GM21786 (cell line): ENCODE data around the gene DECR2.
"Not testable (repeated sequence)": the region's sequence is repeated elsewhere in the genome, so short reads cannot be mapped to it uniquely, and the experiment has no call there.

ENCODE experiments used
- ATAC-seq: cut with Tn5 transposase; IDR thresholded peaks from one replicate; pipeline ENCODE4 v1.9.1; 2021; ENCODE audit not compliant: unreplicated experiment

The DECR2 gene

DNA sequence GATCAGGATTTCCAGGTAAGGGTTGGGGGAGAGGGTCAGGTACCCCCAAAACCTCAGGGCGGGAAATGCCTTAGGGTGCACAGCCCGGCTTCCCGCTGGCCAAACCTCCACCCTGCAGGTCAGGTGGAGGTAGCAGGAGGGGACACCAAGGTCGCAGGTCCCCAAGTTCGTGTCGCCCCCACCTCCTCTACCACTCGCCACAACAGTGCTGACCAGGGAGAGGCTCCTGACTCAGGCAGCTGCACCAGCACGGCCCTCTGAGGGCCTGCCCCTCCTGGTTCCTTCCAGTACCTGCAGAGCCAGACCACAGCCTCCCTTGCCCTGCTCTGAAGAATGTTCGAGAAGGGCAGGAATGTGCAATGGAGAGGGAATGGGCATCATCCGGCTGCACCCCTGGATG lies 35.2 kb upstream of the DECR2 start:
- ATAC-seq, result no peak

DNA sequence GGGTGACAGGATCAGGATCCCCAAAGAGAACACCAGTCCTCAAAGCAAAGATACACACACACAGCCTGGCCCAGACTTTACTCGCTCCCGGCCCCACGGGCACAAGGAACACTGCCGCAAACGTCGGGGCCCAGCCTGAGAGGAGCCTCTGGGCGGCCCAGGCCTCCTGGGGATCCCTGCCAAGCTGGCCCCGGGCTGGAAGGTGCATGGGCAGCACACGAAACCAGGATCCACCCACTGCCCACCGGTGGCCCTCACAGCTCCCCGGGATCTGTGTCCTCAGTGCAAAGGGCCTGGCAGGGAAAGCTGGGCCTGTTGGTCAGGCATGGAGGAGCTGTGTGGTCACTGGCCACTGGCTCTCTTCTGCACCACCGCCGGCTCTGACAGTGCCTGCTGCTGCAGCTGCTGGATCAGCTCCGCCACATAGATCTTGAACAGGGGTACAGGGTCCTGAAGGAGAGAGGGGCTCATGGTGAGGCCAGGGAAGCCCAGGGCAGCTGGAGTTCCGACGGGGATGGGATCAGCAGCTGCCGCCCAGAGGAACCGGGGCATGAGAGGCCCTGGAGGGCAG lies 34.3 kb upstream of the DECR2 start:
- no peak for ATAC-seq

- no peak for ATAC-seq
Measured at GRCh38 chr16:368388-369158, 33.1 kb upstream of the DECR2 start.

DNA sequence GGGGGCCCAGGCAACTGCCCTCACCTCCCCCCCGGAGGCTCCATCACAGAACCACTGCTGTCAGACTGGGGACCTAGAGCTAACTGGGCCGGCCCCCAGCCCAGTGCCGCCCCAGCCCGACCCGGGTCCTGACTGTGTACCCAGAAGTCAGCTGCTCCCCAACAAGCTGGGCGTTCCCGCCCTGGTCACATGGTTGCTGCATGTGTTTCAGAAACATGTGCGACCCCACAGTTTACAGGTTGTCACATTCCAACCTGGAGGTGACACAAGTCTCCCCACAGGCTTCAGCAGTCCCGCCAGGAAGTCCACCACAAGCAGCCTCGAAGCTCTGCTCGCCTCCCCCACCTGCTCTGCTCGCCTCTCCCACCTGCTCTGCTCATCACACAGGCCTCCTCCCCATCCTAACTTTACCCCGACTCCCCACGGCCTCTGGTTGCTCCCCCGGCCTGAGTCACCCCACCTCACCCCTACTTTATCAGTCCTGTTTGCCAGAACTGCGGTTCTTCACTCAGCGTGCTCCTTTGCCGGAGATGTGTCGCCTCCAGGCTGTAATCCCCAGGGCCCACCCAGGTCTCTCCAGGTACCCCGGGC lies 32.3 kb upstream of the DECR2 start:
- no peak for ATAC-seq

- ATAC-seq, result no peak
Measured at GRCh38 chr16:369866-370436, 31.7 kb upstream of the DECR2 start.

DNA sequence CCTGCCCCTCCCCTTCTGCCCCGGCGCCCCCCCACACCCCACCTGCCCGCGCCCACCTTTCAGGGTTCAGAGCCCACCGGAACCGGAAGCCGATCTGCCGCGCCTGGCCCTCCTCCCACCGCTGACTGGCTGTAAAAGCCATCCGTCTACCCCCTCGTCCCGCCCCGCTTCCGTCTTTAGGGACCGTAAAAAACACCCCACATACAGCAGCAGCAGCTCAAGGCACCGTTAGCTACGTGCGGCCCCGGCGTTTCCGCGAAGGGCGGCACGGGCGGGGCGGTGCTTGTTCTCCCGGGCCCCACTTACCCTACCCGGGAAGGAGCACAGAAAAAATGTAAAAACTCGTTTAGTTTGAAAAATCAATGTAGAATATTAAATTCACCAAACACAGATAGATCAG lies 31.2 kb upstream of the DECR2 start, which contains the start of gene MRPL28:
Gene MRPL28, minus strand, starts transcription at position 96 of the 400 bp plus-strand sequence. CDS start 320 bp downstream, outside the sequence.
- peak; percentile 85 for ATAC-seq

- no peak for ATAC-seq
Measured at GRCh38 chr16:370979-371514, 30.6 kb upstream of the DECR2 start.

GRCh38 chr16:371515-372301 lies 30.0 kb upstream of the DECR2 start:
- ATAC-seq, result no peak

GRCh38 chr16:372302-372983 lies 29.2 kb upstream of the DECR2 start:
- ATAC-seq, result no peak

DNA sequence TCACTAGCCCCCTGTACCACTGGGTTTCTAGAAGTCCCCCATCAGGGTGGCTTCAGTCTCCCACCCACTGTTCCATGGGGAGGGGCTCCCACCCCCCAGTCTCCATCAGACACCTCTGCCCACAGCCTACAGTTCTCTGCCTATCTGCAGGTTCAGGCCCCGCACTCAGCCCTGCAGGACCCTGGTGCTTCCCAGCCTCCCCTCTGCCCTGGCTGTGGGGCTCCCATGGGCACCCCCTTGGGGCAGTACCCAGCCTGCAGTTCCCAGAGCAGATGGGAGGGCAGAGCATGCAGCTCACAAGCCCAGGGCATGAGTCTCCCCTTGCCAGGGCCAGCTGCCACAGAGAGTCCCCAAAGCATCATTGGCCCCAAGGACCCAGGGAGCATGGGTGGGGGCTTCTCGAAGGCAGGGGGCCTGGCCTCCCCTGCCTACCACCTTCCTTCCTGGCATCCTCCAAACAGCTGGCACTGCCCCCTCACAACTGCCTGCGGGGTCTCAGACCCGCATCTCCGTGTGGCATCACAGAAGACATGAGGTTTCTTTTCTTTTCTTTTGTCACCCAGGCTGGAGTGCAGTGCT lies 28.6 kb upstream of the DECR2 start:
- ATAC-seq, result no peak

DNA sequence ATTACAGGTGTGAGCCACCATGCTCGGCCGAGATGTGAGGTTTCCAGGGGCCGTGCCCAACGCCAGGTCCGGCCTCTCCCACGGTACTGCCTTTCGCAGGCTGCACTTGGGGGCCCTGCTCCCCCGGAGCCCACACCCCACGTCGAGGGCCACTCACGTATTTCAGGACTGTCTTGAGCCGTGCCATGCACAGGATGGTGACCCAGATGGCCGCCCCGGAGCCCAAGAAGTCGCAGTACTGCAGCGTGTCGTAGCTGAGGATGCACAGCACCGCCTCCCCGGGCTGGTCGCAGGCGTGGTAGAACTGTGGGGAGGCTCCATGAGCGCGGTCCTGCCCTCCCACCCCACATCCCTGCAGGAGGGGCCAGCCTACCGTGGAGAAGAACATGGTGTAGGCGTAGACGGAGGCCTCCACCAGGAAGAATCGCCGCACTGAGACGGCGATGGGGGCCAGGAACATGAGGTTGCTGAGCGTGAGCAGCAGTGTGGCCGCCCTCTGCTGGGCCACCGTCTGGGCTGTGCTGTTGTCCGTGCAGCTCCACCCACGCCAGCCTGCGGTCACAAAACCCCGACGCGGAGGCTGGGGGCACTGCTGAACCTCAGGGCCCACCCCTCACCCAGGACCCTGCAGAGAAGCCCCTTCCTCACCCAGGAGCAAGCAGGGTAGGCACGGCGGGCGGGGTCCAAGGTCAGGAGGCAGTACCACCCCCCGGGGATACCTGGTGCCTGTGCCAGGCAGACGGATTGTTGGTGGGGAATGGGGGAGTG lies 27.7 kb upstream of the DECR2 start:
- ATAC-seq, result no peak

GRCh38 chr16:374616-374926 lies 27.1 kb upstream of the DECR2 start:
- ATAC-seq, result no peak

GRCh38 chr16:375212-375611 lies 26.5 kb upstream of the DECR2 start:
- ATAC-seq, result no peak

GRCh38 chr16:375927-376816 lies 25.5 kb upstream of the DECR2 start:
- no peak for ATAC-seq

DNA sequence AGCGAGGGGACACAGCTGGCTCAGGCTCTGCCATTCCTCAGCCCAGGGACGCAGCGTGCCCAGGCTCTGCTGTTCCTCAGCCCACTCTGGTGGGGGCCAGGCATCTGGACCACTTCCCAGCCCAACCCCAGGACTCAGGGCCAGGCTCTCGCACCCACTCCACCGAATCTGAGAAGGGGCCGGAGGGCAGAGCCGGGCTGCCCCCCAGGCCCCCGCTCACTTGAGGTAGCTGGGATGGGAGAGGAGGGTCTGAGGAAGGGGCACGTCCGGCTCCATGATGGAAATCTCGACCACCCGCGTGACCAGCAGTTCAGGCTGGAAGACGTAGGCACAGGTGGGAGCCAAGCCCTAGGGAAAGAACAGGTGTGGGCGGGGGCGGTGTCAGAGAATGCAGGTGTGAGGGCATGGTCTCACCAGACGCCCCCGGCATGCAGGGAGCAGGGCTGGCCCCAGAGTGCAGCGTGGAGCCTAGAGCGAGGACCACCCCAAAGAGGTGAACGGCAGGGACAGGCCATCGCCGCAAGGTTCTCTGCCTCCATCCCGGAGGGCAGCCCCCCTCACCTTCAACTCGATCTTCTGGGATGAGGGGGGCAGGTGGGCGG lies 24.8 kb upstream of the DECR2 start:
- ATAC-seq, result no peak

DNA sequence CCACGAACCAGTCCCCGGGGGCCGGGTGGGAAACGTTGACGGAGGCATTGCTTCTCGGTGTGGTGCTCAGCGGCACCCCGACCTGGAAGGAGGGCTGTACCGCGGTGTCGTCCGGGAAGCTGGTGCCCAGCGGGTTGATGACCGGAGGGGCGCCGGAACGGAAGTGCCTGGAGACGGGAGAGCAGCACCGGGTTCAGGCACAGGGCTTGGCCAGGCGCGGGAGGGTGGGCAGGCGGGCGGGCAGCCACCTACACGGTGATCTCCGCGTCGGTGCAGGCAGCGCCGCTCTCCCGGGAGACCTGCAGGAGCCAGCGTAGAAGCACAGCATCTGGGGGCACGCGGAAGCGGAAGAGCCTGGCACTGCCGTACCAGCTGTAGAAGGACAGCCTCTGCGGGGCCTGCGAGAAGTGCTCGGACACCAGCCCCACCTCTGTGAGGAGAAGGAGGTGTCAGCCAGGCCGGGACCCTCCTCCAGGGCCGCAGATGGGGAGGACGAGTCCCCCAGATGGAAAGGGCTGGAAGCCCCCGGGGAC lies 24.2 kb upstream of the DECR2 start:
- no peak for ATAC-seq

DNA sequence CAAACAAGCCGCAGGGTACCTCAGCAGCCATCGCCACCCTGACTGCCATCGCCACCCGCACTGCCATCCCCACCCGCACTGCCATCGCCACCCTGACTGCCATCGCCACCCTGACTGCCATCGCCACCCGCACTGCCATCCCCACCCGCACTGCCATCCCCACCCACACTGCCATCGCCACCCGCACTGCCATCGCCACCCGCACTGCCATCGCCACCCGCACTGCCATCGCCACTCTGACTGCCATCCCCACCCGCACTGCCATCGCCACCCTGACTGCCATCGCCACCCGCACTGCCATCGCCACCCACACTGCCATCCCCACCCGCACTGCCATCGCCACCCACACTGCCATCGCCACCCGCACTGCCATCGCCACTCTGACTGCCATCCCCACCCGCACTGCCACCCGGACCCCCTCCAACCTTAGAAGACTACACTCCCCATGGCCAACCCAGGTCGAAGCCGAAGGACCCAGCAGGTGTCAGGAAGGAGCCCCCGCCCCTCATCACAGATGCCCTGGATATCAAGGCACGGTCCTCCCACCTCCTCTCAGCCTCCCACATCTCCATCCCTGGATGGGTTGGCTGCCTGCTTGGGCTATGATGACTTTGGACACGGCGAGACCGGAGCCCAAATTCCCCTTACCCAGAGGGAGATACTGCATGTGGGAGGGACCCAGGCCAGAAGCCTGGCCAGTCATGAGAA lies 23.4 kb upstream of the DECR2 start:
- ATAC-seq, result not testable (repeated sequence)
